Fibroblast of upper back skin (primary cell): ENCODE results near the gene HSPB6.
"Not testable (repeated sequence)": the region's sequence is repeated elsewhere in the genome, so short reads cannot be mapped to it uniquely, and the experiment has no call there.

ENCODE experiments used
- DNase-seq: peaks from one replicate; pipeline ENCODE4 v3.0.0-alpha.2; 2013

Gene HSPB6

DNA sequence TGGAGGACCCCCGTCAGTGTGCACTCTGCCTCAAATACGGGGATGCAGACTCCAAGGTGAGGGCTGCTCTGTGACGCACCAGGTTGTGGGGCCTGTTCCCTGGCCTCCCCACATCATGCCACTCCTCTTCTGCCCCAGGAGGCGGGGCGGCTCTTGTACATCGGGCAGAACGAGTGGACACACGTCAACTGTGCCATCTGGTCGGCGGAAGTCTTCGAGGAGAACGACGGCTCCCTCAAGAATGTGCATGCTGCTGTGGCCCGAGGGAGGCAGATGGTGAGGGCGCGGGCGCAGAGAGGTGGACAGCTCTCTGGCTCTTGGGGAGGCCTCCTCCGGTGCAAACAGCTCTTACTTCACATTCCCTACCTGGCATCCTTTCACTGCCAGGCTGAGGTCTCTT, 27.8 kb downstream of the HSPB6 start:
- DNase-seq: no peak

DNA sequence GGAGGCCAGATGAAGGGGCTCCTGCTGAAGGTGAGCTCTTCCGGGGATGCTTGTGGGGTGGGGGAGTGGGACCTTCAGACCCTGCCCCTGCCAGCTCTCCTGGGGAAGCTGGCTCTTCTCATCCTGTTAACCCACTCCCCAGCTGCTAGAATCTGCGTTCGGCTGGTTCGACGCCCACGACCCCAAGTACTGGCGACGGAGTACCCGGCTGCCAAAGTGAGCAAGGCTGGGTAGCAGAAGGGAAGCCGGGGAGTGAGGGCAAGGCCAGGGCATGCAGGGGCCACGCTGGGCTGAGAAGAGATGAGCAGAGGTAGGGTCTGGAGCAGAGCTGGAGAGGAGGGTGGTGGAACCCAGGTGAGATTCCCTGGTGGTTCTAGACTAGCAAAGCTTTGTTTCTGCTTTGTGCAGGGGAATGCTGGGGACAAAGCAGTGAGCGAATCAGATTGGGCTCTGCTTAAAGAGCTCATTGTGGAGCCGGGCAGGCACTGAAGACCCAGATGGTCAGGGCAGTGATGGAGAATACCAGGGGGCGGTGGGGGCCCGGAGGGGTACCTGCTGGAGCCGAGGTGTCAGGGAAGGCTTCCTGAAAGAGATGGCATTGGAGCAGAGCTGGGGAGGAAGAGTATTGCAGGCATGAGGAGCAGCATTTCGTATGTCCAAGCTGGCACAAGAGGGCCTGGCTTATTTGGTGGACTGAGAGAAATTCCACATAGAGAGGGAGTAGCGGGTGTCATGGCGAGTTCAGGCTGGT, 28.7 kb downstream of the HSPB6 start:
- no peak for DNase-seq

DNA sequence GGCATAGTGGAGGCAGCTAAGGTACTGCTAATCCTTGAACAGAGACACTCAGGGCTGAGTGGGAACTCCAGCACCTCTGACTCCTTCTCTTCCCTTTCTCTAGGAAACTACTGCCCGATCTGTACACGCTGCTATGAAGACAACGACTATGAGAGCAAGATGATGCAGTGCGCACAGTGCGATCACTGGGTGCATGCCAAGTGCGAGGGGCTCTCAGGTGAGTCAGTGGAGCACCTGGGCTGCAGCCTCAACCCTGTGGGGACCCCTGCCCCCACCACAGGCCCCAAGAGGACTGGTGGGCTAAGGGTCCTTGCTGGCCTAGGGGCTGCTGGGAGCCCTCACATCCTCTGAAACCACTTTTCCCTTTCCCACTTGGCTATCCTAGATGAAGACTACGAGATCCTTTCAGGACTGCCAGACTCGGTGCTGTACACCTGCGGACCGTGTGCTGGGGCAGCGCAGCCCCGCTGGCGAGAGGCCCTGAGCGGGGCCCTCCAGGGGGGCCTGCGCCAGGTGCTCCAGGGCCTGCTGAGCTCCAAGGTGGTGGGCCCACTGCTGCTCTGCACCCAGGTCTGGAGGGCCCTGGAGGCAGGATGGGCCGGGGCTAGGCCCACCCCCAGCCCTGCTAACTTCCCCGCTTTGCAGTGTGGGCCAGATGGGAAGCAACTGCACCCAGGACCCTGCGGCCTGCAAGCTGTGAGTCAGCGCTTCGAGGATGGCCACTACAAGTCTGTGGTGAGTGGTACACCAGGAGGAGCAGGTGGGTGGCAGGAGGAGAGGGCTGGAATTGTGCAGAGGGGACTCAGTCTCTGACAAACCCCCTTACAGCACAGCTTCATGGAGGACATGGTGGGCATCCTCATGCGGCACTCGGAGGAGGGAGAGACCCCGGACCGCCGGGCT, 29.5 kb downstream of the HSPB6 start:
- DNase-seq: no peak

DNA sequence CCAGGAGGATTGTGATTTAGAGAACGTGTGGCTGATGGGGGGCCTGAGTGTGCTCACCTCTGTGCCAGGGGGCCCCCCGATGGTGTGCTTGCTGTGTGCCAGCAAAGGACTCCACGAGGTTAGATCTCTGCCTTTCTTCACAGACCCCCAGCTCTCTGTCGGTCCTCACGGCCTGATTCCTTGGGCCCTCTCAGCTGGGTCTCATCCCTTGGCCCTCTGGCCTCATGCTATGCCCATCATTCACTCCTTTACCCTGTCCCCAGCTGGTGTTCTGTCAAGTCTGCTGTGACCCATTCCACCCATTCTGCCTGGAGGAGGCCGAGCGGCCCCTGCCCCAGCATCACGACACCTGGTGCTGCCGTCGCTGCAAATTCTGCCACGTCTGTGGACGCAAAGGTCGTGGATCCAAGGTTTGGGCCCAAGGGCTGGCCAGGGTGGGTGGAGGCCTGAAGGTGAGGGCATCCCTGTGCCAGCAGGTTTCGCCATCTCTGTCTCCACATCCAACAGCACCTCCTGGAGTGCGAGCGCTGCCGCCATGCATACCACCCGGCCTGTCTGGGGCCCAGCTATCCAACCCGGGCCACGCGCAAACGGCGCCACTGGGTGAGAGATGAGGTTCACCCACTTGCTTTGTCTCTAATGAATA, 31.5 kb downstream of the HSPB6 start:
- DNase-seq: no peak

DNA sequence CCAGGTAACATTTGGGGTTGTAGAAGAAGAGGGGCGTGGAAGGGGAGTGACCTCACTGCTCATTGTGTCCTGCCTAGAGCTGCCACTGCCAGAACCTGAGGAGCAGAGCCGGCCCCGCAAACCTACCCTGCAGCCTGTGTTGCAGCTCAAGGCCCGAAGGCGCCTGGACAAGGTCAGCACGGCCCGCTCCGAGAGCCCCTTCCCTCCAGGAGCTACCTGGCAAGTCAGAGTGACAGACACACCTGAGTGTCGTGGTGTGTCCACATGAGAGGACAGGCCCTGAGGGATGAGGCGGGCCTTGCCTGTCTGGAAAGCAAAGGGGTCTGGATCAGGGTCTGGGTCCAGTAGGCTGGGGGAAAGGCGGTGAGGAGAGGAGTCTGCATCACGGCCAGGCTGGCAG, 32.3 kb downstream of the HSPB6 start:
- no peak for DNase-seq

DNA sequence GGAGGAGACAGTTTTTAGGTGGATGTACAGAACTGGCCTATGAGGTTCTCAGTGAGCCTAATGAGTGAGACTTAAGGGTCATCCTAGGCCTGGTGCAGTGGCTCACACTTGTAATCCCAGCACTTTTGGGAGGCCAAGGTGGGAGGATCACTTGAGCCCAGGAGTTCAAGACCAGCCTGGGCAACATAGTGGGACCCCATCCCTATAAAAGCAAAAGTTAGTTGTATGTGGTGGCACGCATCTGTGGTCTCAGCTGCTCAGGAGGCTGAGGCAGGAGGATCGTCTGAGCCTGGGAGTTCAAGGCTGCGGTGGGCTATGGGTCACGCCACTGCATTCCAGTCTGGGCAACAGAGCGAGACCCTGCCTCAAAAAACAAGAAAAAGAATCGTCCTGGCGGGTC, 32.7 kb downstream of the HSPB6 start:
- DNase-seq: not testable (repeated sequence)

DNA sequence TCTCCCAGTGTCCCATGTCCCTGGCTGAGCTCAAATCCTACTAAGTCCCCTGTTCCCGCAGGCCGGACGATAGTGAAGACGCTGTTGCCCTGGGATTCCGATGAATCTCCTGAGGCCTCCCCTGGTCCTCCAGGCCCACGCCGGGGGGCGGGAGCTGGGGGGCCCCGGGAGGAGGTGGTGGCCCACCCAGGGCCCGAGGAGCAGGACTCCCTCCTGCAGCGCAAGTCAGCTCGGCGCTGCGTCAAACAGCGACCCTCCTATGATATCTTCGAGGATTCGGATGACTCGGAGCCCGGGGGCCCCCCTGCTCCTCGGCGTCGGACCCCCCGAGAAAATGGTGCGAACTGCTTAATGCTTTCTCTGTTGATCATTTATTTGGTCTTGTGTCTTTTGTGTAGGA, 33.2 kb downstream of the HSPB6 start:
- DNase-seq: no peak

DNA sequence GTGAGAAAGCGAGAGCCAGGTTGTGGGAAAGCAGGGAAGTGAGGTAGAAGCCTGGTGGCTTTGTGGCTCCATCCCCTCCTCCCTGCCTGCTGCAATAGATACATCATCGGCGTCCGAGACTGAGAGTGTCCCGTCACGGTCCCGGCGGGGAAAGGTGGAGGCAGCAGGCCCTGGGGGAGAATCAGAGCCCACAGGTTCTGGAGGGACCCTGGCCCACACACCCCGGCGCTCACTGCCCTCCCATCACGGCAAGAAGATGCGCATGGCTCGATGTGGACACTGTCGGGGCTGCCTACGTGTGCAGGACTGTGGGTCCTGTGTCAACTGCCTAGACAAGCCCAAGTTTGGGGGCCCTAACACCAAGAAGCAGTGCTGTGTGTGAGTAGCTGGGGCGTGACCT, 33.9 kb downstream of the HSPB6 start:
- DNase-seq: no peak

DNA sequence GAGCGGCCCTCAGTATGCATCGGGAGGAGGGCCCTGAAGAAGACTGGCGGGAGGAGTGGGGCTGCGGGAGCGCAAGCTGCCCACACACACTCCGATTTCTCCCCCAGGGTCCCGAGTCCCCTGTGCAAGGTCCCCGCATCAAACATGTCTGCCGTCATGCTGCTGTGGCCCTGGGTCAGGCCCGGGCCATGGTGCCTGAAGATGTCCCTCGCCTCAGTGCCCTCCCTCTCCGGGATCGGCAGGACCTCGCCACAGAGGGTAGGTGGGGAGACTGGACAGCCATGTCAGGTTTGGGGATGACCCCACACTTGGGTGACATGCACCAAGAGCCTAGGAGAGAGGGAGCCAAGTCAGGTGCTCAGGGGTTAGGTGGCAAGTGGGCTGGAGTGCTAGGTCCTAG, 34.4 kb downstream of the HSPB6 start:
- DNase-seq: no peak

DNA sequence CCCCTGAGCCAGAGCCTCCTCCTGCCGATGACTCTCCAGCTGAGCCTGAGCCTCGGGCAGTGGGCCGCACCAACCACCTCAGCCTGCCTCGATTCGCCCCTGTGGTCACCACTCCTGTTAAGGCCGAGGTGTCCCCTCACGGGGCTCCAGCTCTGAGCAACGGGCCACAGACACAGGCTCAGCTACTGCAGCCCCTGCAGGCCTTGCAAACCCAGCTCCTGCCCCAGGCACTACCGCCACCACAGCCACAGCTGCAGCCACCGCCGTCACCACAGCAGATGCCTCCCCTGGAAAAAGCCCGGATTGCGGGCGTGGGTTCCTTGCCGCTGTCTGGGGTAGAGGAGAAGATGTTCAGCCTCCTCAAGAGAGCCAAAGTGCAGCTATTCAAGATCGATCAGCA, 35.5 kb downstream of the HSPB6 start:
- DNase-seq: no peak

DNA sequence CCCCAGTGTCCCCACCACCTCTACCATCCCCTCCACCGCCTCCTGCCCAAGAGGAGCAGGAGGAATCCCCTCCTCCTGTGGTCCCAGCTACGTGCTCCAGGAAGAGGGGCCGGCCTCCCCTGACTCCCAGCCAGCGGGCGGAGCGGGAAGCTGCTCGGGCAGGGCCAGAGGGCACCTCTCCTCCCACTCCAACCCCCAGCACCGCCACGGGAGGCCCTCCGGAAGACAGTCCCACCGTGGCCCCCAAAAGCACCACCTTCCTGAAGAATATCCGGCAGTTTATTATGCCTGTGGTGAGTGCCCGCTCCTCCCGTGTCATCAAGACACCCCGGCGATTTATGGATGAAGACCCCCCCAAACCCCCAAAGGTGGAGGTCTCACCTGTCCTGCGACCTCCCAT, 36.2 kb downstream of the HSPB6 start:
- DNase-seq: no peak

DNA sequence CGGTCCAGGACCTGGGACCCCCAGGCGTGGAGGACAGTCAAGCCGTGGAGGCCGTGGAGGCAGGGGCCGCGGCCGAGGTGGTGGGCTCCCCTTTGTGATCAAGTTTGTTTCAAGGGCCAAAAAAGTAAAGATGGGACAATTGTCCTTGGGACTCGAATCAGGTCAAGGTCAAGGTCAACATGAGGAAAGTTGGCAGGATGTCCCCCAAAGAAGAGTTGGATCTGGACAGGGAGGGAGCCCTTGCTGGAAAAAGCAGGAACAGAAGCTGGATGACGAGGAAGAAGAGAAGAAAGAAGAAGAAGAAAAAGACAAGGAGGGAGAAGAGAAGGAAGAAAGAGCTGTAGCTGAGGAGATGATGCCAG, 36.7 kb downstream of the HSPB6 start:
- no peak for DNase-seq

DNA sequence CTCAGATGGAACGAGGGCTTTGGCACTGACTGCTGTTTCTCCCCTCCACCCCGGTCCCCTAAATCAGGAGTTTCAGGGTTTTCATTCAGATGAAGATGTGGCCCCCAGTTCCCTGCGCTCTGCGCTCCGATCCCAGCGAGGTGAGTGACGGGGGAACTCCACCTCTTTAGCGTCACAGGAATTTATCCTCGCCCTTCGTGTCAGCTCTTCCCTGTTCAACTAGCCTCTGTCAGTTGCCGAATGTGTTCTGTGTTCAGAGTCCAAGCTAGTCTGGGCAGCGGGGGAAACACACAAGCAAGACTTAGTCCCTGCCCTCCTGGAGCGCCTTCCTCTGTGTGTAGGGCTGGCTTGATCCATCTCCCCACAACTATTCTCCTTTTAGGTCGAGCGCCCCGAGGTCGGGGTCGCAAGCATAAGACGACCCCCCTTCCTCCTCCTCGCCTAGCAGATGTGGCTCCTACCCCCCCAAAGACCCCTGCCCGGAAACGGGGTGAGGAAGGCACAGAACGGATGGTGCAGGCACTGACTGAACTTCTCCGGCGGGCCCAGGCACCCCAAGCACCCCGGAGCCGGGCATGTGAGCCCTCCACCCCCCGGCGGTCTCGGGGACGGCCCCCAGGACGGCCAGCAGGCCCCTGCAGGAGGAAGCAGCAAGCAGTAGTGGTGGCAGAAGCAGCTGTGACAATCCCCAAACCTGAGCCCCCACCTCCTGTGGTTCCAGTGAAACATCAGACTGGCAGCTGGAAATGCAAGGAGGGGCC, 37.2 kb downstream of the HSPB6 start:
- no peak for DNase-seq

DNA sequence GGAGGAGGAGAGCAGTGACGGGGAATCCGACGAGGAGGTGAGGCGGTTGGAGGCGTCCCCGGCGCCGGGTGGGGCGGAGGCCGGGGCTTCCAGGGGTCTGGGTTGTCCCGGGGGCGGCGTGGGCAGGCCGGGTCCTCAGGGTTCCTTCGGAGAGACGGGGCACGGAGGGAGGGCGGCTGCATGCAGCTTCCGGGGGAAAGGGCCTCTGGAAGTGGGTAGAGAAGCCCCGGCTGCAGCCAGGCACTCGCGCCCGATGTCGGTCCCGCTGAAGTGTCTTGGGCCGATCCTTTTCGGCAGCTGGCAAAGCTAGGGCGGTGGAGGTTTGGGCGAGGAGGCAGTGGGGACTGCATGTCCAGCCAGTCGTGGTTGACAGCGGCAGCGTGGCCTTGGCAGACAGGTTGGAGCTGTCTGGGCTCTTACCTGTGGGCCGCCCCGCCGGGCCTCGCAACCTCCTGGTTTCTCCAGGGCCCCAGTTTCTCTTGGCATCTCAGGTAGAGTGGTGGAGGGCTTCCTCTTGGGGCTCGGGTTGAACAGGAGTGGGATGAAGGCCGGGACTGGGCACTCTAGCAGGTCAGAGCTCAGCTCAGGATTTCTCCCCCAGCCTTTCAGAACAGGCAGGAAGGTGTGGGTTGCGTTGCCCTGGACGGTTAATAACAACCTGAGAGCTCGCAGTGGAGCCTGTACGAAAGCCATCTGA, 38.3 kb downstream of the HSPB6 start:
- DNase-seq: peak; percentile 5

DNA sequence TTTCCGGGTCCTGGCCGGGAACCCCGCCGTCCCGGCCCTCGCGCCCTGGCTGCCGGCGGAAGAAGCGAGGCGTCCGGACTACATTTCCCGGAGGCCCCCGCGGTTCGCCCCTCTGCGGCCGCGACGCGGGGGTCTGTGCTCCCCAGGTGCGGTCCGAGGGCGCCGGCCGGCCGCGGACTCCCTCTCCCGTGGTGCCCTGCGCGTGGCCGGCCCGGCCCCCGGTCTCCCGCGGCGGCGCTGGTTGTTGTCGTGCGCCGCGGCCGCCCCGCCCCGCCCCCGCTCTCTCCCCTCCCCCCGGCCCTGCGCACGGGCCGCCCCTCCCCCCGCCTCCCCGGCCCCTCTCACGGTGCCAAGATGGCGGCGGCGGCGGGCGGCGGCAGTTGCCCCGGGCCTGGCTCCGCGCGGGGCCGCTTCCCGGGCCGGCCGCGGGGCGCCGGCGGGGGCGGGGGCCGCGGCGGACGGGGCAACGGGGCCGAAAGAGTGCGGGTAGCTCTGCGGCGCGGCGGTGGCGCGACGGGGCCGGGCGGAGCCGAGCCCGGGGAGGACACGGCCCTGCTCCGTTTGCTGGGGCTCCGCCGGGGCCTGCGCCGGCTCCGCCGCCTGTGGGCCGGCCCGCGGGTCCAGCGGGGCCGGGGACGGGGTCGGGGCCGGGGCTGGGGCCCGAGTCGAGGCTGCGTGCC, 39.0 kb downstream of the HSPB6 start, which contains the start of gene KMT2B:
Gene KMT2B (plus strand): TSS at position 339 of the 680 bp plus-strand sequence. CDS start 16 bp downstream, at position 355.
- DNase-seq: peak; percentile 97

DNA sequence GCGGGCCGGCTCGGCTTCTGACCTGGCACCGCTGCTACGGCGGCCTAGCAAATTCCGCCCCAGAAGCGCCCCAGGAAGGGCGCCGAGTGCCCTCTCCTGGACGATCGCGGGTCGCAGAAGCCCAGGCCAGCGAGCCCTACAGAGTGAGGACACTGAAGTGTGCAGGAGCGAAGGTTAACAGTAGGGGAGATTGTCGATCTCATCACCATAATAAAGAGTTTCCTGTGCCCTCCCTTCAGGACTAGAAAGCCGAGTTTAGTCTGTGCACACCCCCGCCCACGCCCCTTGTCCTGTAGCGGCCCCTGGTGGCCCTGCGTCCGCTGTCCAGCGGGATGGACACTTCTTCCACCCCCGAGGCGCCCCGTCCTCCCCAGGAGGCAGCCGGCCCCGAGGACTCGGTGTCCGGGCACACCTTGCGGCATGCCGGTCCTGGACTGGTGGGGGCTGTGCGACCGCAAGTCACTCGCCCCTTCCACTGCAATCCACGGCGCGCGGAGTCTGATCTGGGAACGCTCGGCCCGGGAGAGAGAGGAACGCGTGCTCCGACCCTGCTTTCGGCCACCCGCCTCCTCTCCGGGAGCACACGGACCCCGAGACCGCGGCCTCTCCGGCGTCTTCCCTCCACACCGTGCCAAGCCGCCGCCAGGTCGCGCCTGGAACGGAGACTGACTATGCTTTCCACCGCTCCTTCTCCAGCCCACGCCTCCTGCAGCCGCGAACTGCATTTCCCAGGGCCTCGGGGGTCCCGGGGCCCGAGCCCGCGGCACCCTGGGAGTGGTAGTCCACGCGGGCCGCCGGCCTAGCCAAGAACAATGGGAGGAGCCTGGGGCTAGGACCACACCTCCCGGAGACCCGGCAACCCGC, 39.8 kb downstream of the HSPB6 start:
- peak; percentile 79 for DNase-seq

DNA sequence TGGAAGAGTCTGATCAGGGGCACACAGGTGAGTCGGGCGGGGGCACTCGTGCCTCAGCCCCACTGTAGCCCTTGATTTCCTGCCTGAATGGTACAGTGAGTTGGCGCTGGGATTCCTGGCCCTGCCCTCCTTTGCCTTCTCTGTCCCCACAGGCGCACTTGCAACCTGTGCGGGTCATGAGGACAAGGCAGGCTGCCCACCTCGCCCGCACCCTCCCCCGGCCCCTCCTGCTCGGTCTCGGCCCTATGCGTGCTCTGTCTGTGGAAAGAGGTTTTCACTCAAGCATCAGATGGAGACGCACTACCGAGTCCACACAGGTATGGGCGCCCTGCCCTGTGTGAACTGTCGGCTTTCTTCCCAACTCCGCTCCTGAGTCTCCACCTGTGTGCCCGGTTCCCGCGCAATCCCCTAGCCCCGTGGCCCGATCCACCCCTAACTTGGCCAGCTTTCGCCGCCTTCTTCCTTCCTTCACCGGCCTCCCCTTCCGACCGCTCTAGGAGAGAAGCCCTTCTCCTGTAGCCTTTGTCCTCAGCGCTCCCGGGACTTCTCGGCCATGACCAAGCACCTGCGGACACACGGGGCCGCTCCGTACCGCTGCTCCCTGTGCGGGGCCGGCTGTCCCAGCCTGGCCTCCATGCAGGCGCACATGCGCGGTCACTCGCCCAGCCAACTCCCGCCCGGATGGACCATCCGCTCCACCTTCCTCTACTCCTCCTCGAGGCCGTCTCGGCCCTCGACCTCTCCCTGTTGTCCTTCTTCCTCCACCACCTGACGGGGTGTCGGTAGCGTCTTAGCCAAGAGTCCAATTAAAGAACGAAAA, 40.6 kb downstream of the HSPB6 start:
- peak; percentile 22 for DNase-seq

DNA sequence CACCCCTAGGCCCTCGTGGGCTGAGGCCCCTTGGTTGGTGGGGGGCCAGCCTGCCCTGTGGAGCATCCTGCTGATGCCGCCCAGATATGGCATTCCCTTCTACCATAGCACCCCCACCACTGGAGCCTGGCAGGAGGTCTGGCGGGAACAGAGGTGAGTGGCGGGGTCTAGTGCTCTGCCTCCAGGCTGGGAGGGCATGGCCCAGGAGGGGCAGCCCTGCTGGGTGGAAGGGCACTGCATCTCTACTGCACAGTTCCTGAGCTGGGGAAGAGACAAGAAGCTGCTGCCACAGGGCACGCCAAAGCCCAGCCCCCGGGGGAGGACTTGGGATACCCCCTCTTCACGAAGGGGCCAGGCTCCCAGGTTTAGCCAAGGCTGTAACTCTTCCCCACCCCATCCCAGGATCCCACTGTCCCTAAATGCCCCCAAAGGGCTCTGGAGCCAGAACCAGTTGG, 41.4 kb downstream of the HSPB6 start:
- no peak for DNase-seq

DNA sequence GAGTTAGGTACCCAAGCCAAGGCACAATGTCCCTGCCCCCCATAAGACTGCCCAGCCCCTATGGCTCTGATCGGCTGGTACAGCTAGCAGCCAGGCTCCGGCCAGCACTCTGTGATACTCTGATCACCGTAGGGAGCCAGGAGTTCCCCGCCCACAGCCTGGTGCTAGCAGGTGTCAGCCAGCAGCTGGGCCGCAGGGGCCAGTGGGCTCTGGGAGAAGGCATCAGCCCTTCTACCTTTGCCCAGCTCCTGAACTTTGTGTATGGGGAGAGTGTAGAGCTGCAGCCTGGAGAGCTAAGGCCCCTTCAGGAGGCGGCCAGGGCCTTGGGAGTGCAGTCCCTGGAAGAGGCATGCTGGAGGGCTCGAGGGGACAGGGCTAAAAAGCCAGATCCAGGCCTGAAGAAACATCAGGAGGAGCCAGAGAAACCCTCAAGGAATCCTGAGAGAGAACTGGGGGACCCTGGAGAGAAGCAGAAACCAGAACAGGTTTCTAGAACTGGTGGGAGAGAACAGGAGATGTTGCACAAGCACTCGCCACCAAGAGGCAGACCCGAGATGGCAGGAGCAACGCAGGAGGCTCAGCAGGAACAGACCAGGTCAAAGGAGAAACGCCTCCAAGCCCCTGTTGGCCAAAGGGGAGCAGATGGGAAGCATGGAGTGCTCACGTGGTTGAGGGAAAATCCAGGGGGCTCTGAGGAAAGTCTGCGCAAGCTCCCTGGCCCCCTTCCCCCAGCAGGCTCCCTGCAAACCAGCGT, 42.1 kb downstream of the HSPB6 start:
- DNase-seq: no peak
